Activated gamma-delta T cell treated with Interleukin-2 at 50 U/mL for 16 hours (primary cell): ENCODE data around the gene STRIP1.

Experiments
- DNase-seq: peaks from one replicate; pipeline ENCODE4 v3.0.0-alpha.2; 2020

The STRIP1 gene

GRCh38 chr1:110051262-110051648 lies 16.8 kb downstream of the STRIP1 start:
- no peak for DNase-seq

- peak; percentile 66 for DNase-seq
These were observed 19.4 kb downstream of the STRIP1 start for GRCh38 chr1:110053552-110054428.

- no peak for DNase-seq
These were observed 21.3 kb downstream of the STRIP1 start for GRCh38 chr1:110055493-110056284.

- DNase-seq, result no peak
These were observed 21.9 kb downstream of the STRIP1 start for GRCh38 chr1:110056285-110056683.

DNA sequence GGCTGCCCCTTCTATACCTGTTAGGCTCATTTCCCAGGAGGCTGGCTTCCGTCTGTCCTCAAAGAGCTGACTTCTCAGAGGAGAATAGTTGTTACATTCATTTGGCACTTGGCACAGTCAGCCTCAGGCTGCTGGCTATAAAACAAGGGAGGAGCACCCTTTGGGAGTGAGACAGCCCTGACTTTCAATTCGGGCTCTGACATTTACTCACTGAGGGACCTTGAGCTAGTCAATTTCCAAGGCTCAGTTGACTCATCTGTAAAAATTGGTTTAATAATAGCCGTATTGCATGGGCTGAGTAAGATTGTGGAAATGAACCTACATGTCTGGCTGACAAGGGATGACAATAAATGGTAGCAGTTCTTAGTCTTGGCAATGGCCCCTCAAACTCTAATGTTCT lies 22.4 kb downstream of the STRIP1 start:
- no peak for DNase-seq

DNA sequence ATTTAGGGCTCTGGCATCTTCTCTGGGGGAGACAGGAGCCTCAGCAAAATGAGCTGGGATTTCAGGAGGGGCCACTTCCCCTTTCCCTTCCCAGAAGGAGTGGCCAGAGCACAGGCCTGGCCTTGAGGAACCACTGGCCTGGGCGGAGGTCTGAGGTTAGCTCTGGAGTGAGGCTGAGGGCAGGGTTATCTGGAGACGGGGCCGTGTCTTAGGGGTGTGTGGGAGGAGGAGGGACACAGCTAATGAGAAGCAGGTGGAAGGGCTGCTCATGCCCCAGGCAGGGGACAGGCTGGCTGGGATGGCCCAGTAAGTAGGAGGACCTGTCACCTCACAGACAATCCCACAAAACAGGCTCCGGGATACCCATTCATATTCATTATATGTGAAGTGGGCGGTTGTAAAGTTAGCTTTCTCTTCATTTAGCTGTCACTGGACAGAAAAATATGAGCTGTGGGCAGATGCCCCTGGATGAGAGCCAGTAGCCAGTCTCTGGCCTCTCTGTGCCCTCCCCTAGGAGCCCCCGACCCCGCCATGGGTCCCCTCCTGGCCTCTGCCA lies 23.6 kb downstream of the STRIP1 start:
- DNase-seq, result no peak

GRCh38 chr1:110058591-110058990 lies 24.2 kb downstream of the STRIP1 start:
- DNase-seq, result no peak

DNA sequence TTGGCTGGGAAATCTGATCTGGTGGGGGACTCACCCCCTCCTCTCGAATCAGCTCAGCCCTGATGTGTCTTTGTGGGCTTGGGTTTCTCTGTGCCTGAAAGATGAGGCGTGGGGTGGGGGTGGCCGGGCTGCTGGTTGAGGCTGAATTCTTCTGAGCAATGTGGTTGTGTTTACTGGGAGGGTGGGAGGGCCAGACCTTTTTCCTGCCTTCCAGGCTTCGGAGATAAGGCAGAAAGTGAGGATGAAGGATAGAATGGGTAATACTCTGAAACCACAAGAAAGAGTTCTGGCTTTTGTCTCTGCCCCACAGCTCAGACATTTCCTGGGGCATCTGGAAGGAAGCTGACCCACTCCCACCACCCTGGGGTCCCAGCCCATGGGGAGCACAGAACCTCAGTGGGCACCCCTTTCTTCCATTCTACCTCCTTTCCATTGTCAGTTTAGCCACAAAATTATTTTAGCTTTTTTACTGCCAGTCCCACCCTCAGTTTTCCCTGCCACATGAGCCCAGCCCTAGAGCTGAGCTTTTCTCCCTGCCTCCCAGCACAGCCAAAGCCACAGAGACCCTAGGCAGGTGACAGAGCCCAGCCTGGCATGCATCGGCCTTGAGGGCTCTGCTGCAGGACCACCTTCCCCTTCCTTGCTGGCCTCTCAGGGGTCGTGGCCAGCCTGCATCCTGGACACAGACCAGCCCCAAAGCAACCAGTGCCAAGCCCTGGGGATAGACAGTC lies 24.9 kb downstream of the STRIP1 start:
- no peak for DNase-seq

- peak; percentile 69 for DNase-seq
These were observed 25.7 kb downstream of the STRIP1 start for GRCh38 chr1:110060034-110060661.

- no peak for DNase-seq
These were observed 26.2 kb downstream of the STRIP1 start for GRCh38 chr1:110060662-110061060.

DNA sequence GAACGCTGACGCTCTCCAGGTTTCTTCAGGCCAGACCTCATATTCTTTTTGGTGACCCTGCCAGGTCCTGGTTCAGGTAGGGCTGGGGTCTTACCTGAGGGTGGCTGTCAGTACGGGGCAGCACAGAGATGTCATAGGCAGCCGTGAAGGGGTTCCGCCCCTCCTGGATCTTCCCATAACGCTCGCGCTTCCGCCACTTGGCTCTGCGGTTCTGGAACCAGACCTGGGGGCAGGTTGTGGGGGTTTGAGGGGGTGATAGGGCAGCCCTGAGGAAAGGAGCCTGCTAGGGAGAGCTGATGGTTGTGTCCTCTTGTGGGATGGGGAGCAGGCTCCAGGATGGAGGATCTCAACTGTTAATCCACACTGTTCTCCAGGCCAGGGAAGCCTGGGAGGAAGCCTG lies 26.9 kb downstream of the STRIP1 start:
- DNase-seq, result no peak

- DNase-seq, result no peak
These were observed 28.2 kb downstream of the STRIP1 start for GRCh38 chr1:110062612-110063011.

DNA sequence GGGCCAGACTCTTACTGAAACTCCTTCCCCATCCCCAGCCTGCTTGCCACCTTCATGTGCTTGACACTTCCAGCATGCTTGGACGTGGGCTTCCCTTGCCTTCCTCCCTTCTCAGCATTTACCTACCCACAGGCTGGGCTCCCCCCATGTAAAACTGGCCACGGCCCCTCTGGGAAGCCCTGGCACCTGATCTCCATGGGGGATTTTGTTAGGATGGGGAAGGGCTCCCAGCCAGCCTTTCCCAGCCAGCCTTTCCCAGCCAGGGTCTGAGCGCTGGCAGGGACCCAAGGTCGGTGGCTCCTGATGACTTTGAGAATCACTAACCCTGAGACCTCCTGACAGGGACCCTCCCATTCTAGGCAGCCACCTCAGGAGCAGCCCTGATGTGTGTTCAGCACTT lies 29.4 kb downstream of the STRIP1 start:
- no peak for DNase-seq

DNA sequence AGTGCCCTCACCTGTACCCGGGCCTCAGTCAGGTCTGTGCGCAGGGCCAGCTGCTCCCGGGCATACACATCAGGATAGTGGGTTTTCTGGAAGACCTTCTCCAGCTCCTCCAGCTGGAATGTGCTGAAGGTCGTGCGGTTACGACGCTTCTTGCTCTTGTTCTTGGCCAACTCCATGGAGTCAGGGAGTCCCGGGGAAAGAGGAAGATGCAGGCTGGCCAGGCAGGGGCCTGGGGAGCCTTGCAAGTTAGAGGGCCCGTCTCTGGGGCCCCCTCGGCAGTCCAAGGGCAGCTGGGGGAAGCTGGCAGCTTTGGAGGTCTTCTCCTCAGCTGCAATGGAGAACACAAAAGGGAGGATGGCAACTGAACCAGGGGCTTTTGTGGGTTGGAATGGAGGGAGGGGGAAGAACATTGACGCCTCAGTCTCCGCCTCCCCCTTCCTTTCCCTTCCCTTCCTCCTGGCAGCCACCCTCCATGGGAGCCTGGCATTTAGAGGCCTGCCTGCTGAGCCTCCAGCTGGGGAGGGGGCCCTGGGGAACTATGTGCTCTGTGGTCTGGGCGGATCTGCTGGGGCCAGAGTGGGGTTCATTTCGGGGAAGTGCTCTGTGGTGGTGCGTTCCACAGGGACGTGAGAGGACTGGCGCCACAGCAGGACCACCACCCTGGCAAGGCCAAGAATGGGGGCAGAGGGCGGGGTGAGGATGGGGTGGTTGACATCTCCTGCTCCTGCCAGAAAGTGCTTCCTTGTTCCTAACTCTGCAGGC lies 30.3 kb downstream of the STRIP1 start:
- no peak for DNase-seq

- no peak for DNase-seq
These were observed 31.4 kb downstream of the STRIP1 start for GRCh38 chr1:110065841-110066240.

DNA sequence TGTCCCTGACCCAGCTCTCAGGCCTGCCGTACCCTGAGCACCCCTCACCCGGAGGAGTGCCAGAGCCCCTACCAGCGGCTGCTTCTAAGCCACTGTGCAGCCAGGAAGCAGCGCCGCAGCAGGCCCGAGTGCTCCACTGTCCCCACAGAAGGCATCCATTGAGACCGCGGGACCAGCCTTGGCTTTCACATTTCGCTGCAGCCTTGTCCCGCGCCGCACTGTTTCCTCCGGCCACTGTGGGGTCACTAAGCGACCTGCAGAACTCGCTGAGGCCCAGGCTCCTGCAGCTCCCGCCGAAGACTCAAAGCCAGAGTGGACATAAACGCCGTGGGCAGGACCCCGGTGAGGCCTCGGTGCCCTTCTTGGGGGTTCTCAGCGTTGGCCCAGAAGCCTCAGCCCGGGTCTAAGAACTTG lies 33.1 kb downstream of the STRIP1 start:
- no peak for DNase-seq

DNA sequence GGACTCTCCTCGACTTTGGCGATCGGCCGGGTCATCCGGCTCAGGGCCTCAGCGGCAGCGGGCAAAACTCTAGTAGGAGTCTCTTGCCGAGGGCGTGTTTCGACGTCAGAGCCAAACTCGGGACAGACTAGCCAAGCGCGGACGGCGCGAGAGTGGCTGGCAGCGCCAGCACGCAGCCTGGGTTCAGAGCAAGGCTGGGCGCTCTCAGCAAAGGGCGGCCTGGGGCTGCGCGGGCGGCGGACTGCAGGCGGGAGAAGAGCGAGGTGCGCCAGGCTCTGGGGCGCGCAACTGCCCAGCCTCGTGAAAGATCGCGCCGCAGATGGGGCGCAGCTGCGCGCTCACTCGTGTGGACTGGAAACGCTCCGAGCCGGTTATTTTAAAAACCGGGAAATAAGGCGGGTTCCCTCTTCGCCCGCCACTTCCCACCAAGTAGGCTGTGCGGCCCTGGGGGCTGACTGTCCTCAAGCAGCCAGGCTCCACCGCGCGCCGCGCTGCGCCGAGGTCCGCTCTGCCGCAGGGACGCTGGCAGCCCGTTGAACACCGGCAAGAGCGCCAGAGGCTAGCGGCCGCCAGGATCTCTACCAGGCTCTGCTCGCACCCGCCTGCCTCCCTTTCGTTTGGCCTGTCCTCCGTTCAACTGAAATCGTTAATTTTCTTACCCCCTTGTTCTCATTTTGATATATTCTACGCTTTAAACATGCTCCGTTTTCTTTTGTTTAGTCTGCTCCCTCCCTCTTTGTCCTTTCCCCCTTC lies 33.6 kb downstream of the STRIP1 start:
- no peak for DNase-seq

DNA sequence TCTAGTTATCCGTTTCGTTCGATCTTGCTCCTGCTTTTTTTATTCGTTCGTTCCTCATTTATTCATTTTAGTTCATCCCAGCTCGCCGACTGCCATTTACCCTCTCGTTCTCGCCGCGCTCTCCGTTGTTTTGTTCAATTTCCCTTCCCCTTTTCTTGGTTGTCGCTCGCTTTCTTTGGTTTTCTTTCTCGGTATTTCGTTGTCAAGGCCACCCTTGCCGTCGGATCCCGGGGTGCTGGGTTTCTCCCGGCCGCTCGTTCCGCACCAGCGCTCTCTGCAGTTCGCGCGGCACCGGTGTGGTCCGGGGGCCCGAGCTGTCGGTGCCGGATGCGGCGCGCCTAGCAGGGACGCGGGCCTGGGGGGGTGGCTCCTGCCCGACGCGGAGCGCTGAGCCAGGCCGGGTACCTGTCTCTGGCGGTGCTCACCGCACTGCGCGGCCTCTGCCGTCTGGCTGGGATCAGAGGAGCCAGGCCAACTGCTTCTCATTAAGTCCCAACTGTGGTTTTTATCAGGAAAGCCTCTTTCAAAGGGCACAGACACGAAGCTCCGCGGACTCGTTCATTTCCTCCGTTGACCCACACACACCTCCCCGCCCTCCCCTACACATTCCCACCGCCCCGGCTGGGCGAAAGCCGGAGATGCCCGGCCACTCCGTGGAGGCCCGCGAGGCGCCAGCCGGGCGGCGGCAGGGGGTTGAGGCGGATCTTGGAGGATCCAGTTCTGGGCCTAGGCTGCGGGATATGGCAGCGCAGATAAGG lies 34.4 kb downstream of the STRIP1 start:
- DNase-seq, result peak; percentile 15

DNA sequence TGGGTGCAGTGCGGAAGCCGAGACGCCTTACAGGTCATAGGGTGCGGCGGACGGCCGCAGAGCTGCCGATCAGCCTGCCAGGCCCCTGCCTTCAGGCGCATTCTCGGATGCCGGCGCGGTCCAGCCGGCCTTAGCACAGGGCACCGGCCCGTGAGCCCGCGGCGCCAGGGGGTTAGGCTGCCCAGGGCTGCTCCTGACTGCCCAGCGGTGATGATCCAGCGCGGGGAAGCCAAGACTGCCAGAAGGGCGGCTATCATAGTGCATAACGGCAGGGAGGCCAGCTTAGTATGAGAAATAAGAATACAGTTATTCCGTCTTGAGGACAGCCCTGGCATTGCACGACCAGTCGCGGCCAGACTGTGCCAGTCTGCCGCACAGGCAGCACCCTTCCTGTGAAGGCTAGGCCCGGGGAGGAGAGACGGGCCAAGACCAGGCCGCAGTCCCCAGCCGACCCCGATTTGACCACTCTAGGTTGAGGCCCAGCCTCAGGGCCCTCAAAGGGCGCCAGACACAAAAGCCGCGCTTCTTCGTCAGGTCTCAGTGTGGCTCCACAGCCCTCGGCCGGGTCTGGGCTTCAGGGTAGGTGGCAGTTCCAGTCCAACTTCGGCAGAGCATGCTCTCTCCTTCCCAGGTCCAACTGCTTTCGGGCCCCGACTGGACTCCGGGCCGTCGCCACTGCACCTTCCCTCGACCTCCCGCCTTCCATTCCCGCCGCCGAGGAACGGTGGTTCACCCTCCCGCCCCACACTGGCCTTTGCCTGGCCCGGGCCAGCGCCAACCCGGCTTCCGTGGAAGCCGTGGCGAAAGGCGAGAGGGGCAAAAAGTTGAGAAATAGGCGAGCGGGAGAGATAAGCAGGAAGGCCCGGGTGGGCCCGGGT lies 35.2 kb downstream of the STRIP1 start:
- DNase-seq, result no peak
